Measurements from ENCODE around the gene RNF167.

GRCh38 chr17:4960279-4960922 is 20.3 kb downstream of the RNF167 start:
- no peak for TF ChIP-seq CTCF (IDR thresholded peaks at IDR 0.05)
- TF ChIP-seq POLR2A (IDR thresholded peaks at IDR 0.05): no peak
